Measurements from ENCODE around the gene IZUMO1.
"Not testable (repeated sequence)": the region's sequence is repeated elsewhere in the genome, so short reads cannot be mapped to it uniquely, and the experiment has no call there.

The IZUMO1 gene

GRCh38 chr19:48770734-48771472 lies 24.2 kb upstream of the IZUMO1 start:
- Histone ChIP-seq H3K9me3 (ENCODE audit: low read length) (no peaks in the 10 kb centered on the region), H3K4me1 (ENCODE audit: insufficient read depth, low read length) (no peaks in the 10 kb centered on the region), H3K36me3 (ENCODE audit: insufficient read depth, low read length) (no peaks in the 10 kb centered on the region), H3K27me3 (ENCODE audit: insufficient read depth, low read length) (peaks cover 3% of the 10 kb centered on the region), H3K4me3 (ENCODE audit: low read length) (no peak overlapping the region), H2AFZ (ENCODE audit: low read depth, low read length) (no peak overlapping the region)

GRCh38 chr19:48770266-48770665 lies 23.6 kb upstream of the IZUMO1 start:
- no peaks in the 10 kb centered on the region for H3K4me1 ChIP-seq (ENCODE audit: insufficient read depth, low read length)
- H3K36me3 ChIP-seq (ENCODE audit: insufficient read depth, low read length) = no peaks in the 10 kb centered on the region
- H3K9me3 ChIP-seq (ENCODE audit: low read length) = no peaks in the 10 kb centered on the region
- H2AFZ ChIP-seq (ENCODE audit: low read depth, low read length) = no peak overlapping the region
- H3K27me3 ChIP-seq (ENCODE audit: insufficient read depth, low read length) = peaks cover 3% of the 10 kb centered on the region
- no peak overlapping the region for H3K4me3 ChIP-seq (ENCODE audit: low read length)

- no peak overlapping the region for H3K4me3 ChIP-seq (ENCODE audit: low read length)
- no peaks in the 10 kb centered on the region for H3K36me3 ChIP-seq (ENCODE audit: insufficient read depth, low read length)
- H2AFZ ChIP-seq (ENCODE audit: low read depth, low read length) = no peak overlapping the region
- H3K4me1 ChIP-seq (ENCODE audit: insufficient read depth, low read length) = no peaks in the 10 kb centered on the region
- H3K27me3 ChIP-seq (ENCODE audit: insufficient read depth, low read length) = peaks cover 3% of the 10 kb centered on the region
- no peaks in the 10 kb centered on the region for H3K9me3 ChIP-seq (ENCODE audit: low read length)
Measured at GRCh38 chr19:48768994-48769713, 22.4 kb upstream of the IZUMO1 start.

GRCh38 chr19:48768171-48768753 lies 21.6 kb upstream of the IZUMO1 start:
- H2AFZ ChIP-seq (ENCODE audit: low read depth, low read length); H3K36me3 ChIP-seq (ENCODE audit: insufficient read depth, low read length); H3K4me3 ChIP-seq (ENCODE audit: low read length); H3K27me3 ChIP-seq (ENCODE audit: insufficient read depth, low read length); H3K4me1 ChIP-seq (ENCODE audit: insufficient read depth, low read length); H3K9me3 ChIP-seq (ENCODE audit: low read length): not testable (repeated sequence)

DNA sequence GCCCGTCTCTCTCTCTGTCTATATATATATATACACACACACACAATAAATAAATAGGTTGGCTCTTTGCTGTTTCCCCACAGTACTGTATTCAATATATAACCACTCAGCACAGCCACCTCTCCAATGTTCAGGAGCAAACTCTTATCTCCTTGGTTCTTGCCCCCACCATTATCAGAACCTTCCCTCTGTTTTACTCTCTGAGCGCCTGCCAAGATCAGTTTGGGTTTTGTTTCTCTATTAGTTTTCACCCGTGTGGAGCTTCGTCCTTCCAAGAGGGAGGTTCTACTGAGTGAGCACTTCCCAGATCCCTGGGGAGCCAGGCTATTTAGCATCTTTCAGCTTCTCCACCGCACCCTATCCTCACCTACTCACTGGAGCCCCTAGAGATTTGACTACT lies 19.1 kb upstream of the IZUMO1 start:
- H3K36me3 ChIP-seq (ENCODE audit: insufficient read depth, low read length); H2AFZ ChIP-seq (ENCODE audit: low read depth, low read length); H3K9me3 ChIP-seq (ENCODE audit: low read length); H3K4me3 ChIP-seq (ENCODE audit: low read length); H3K4me1 ChIP-seq (ENCODE audit: insufficient read depth, low read length): not testable (repeated sequence)
- H3K27me3 ChIP-seq (ENCODE audit: insufficient read depth, low read length) = peaks cover 14% of the 10 kb centered on the region

GRCh38 chr19:48760504-48761205 lies 13.9 kb upstream of the IZUMO1 start:
- no peak overlapping the region for H2AFZ ChIP-seq (ENCODE audit: low read depth, low read length)
- H3K4me1 ChIP-seq (ENCODE audit: insufficient read depth, low read length) = no peaks in the 10 kb centered on the region
- no peaks in the 10 kb centered on the region for H3K36me3 ChIP-seq (ENCODE audit: insufficient read depth, low read length)

DNA sequence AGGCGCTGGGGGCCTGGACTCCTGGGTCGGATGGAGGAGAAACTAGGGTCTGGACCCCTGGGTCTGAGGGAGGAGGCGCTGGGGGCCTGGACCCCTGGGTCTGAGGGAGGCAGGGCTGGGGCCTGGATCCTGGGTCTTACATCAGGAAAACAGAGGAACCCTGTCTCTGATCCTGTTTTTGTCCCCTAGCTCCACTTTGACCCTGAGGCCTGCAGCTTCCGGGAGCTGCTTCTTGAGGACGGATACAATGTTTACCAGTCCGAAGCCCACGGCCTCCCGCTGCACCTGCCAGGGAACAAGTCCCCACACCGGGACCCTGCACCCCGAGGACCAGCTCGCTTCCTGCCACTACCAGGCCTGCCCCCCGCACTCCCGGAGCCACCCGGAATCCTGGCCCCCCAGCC lies 11.0 kb upstream of the IZUMO1 start:
- Histone ChIP-seq H3K36me3 (ENCODE audit: insufficient read depth, low read length) (no peaks in the 10 kb centered on the region), H3K9me3 (ENCODE audit: low read length) (peaks cover 2% of the 10 kb centered on the region), H2AFZ (ENCODE audit: low read depth, low read length) (no peak overlapping the region), H3K4me3 (ENCODE audit: low read length) (no peak overlapping the region), H3K4me1 (ENCODE audit: insufficient read depth, low read length) (peaks cover 4% of the 10 kb centered on the region), H3K27me3 (ENCODE audit: insufficient read depth, low read length) (peaks cover 43% of the 10 kb centered on the region)

More at GRCh38 chr19:48760504-48761205, 13.9 kb upstream of the IZUMO1 start:
- Histone ChIP-seq H3K27me3 (ENCODE audit: insufficient read depth, low read length) (peaks cover 25% of the 10 kb centered on the region), H3K9me3 (ENCODE audit: low read length) (no peaks in the 10 kb centered on the region), H3K4me3 (ENCODE audit: low read length) (no peak overlapping the region)

- no peaks in the 10 kb centered on the region for H3K36me3 ChIP-seq (ENCODE audit: insufficient read depth, low read length)
- H3K4me1 ChIP-seq (ENCODE audit: insufficient read depth, low read length) = peaks cover 9% of the 10 kb centered on the region
- no peak overlapping the region for H2AFZ ChIP-seq (ENCODE audit: low read depth, low read length)
- H3K27me3 ChIP-seq (ENCODE audit: insufficient read depth, low read length) = peaks cover 43% of the 10 kb centered on the region
- no peak overlapping the region for H3K4me3 ChIP-seq (ENCODE audit: low read length)
- H3K9me3 ChIP-seq (ENCODE audit: low read length) = peaks cover 2% of the 10 kb centered on the region
Measured at GRCh38 chr19:48757089-48757675, 10.5 kb upstream of the IZUMO1 start.

- Histone ChIP-seq H3K4me3 (ENCODE audit: low read length) (no peak overlapping the region), H3K9me3 (ENCODE audit: low read length) (peaks cover 2% of the 10 kb centered on the region), H3K36me3 (ENCODE audit: insufficient read depth, low read length) (no peaks in the 10 kb centered on the region), H3K27me3 (ENCODE audit: insufficient read depth, low read length) (peaks cover 43% of the 10 kb centered on the region), H2AFZ (ENCODE audit: low read depth, low read length) (no peak overlapping the region), H3K4me1 (ENCODE audit: insufficient read depth, low read length) (peaks cover 10% of the 10 kb centered on the region)
Measured at GRCh38 chr19:48756686-48757085, 10.0 kb upstream of the IZUMO1 start.

- peaks cover 2% of the 10 kb centered on the region for H3K9me3 ChIP-seq (ENCODE audit: low read length)
- H3K4me3 ChIP-seq (ENCODE audit: low read length) = no peak overlapping the region
- H3K36me3 ChIP-seq (ENCODE audit: insufficient read depth, low read length) = no peaks in the 10 kb centered on the region
- no peak overlapping the region for H2AFZ ChIP-seq (ENCODE audit: low read depth, low read length)
- H3K4me1 ChIP-seq (ENCODE audit: insufficient read depth, low read length) = peaks cover 10% of the 10 kb centered on the region
- peaks cover 46% of the 10 kb centered on the region for H3K27me3 ChIP-seq (ENCODE audit: insufficient read depth, low read length)
Measured at GRCh38 chr19:48756212-48756611, 9.5 kb upstream of the IZUMO1 start.

- Histone ChIP-seq H3K36me3 (ENCODE audit: insufficient read depth, low read length) (no peaks in the 10 kb centered on the region), H2AFZ (ENCODE audit: low read depth, low read length) (no peak overlapping the region), H3K4me3 (ENCODE audit: low read length) (no peak overlapping the region), H3K27me3 (ENCODE audit: insufficient read depth, low read length) (peaks cover 49% of the 10 kb centered on the region), H3K9me3 (ENCODE audit: low read length) (peaks cover 2% of the 10 kb centered on the region), H3K4me1 (ENCODE audit: insufficient read depth, low read length) (peaks cover 10% of the 10 kb centered on the region)
Measured at GRCh38 chr19:48755787-48756186, 9.1 kb upstream of the IZUMO1 start.

GRCh38 chr19:48755084-48755641 lies 8.5 kb upstream of the IZUMO1 start, which contains the start of gene FGF21:
FGF21 (plus strand) TSS chr19:48755524; CDS start chr19:48756237, 713 bp downstream.
- peaks cover 2% of the 10 kb centered on the region for H3K9me3 ChIP-seq (ENCODE audit: low read length)
- H3K4me3 ChIP-seq (ENCODE audit: low read length) = no peak within 1 kb of the TSS
- peaks cover 51% of the 10 kb centered on the region for H3K27me3 ChIP-seq (ENCODE audit: insufficient read depth, low read length)
- H3K36me3 ChIP-seq (ENCODE audit: insufficient read depth, low read length) = no peaks in the 10 kb centered on the region
- H3K4me1 ChIP-seq (ENCODE audit: insufficient read depth, low read length) = peaks cover 10% of the 10 kb centered on the region
- H2AFZ ChIP-seq (ENCODE audit: low read depth, low read length) = no peak within 1 kb of the TSS

All from neuron (in vitro differentiated cells).